K562 (cell line): Measurements from ENCODE around the gene EEF2. TPM values are rescaled to one million over a fixed set of nuclear protein-coding genes. Genes with fewer than 3 reads are reported as not detected.
A peak's percentile ranks its signal among the peaks of the same experiment; 100 is the strongest.

ENCODE experiments used
- ATAC-seq: fragments of 200-7000 bp; cut with Tn5 transposase; 3 replicates; pipeline ENCODE4 v1.9.1; 2020; ENCODE audit warnings: moderate library complexity
- BruUV-seq: library from RNA; stranded (reverse); fragments of 400-500 nt; replicated peaks from 2 replicates; lab custom pipeline; 2021; lab: Mats Ljungman, UMichigan
- CTCF ChIA-PET: fragments of 300-600 bp; formaldehyde crosslinking; extraction: SDS; loops from one replicate; lab custom pipeline; 2021; ENCODE audit warnings: low intra/inter-chr PET ratio; lab: Yijun Ruan, JAX
- POLR2A ChIA-PET: fragments of 300-600, 350-650 bp; sonication (Branson Sonifier 250); formaldehyde crosslinking; extraction: SDS; loops from one replicate; lab custom pipeline; 2021; ENCODE audit warnings: antibody characterized with exemption, inconsistent platforms; lab: Yijun Ruan, JAX
- DNase-seq, 4 experiments: peaks; one replicate each; pipeline versions ENCODE4 v3.0.0 to v3.0.0-alpha.2; 2011 to 2018; ENCODE audit warnings: low spot score in 3 of 4, mixed read lengths in 3 of 4; ENCODE audit errors: extremely low read depth in 1 of 4
- FAIRE-seq: peaks from 2 replicates; lab custom pipeline; 2011; peaks lifted over from hg19 to GRCh38; lab: Jason Lieb, UNC
- H2AFZ ChIP-seq: 2 replicates; pipeline ENCODE4 v1.6.0; 2011; ENCODE audit warnings: low read depth, low read length, control low read depth, inconsistent platforms
- H3K27ac ChIP-seq: fragments of 200-600 bp; 3 replicates; pipeline ENCODE4 v1.8.0; 2011; ENCODE audit warnings: low read depth, mild to moderate bottlenecking, control low read depth, inconsistent platforms, low read length, moderate library complexity, mixed read lengths; ENCODE audit errors: extremely low read depth
- H3K27me3 ChIP-seq, 2 experiments: fragments of 300-600 bp in 1 of 2; 2 replicates in 1 of 2; 3 replicates in 1 of 2; pipeline versions ENCODE4 v1.6.0 to v1.8.0; 2011; ENCODE audit warnings: inconsistent platforms in 2 of 2, low read length in 2 of 2, mild to moderate bottlenecking in 1 of 2, mixed read lengths in 1 of 2, moderate library complexity in 1 of 2; ENCODE audit not compliant: control insufficient read depth in 2 of 2, insufficient read depth in 2 of 2
- H3K36me3 ChIP-seq: fragments of 300-600 bp; 3 replicates; pipeline ENCODE4 v1.8.0; 2011; ENCODE audit warnings: mild to moderate bottlenecking, low read length, inconsistent platforms; ENCODE audit not compliant: control insufficient read depth, insufficient read depth
- H3K4me1 ChIP-seq, 2 experiments: fragments of 200-600 bp in 1 of 2; replicated peaks in 1 of 2; 2 replicates in 1 of 2; 3 replicates in 1 of 2; pipeline versions ENCODE4 v1.5.1 to v1.8.0; 2011; ENCODE audit warnings: inconsistent platforms in 2 of 2, low read length in 2 of 2, mild to moderate bottlenecking in 1 of 2, mixed read lengths in 1 of 2, moderate library complexity in 1 of 2; ENCODE audit not compliant: control insufficient read depth in 2 of 2, insufficient read depth in 2 of 2
- H3K4me2 ChIP-seq: 2 replicates; pipeline ENCODE4 v1.6.1; 2011; ENCODE audit warnings: low read length, control low read depth, inconsistent platforms, mixed read lengths; ENCODE audit not compliant: insufficient read depth
- H3K4me3 ChIP-seq: fragments of 200-600 bp; sonication (generic), shearing (Covaris generic); 2 replicates; pipeline ENCODE4 v1.5.1; 2016; ENCODE audit warnings: control low read depth, inconsistent platforms
- H3K79me2 ChIP-seq: fragments of 200-600 bp; 3 replicates; pipeline ENCODE4 v1.8.0; 2011; ENCODE audit warnings: low read length, inconsistent platforms; ENCODE audit not compliant: control insufficient read depth, insufficient read depth
- H3K9ac ChIP-seq, 2 experiments: 2 replicates each; pipeline versions ENCODE4 v1.6.0 to v1.6.1; 2011; ENCODE audit warnings: low read depth in 2 of 2, low read length in 2 of 2, control low read depth in 1 of 2, inconsistent platforms in 1 of 2, mild to moderate bottlenecking in 1 of 2, mixed read lengths in 1 of 2; ENCODE audit not compliant: insufficient read depth in 1 of 2
- H3K9me1 ChIP-seq: one replicate; pipeline ENCODE4 v1.6.0; 2011; ENCODE audit warnings: inconsistent platforms, mild to moderate bottlenecking, low read length, moderate library complexity; ENCODE audit not compliant: control insufficient read depth, insufficient read depth
- H3K9me3 ChIP-seq: replicated peaks from 2 replicates; pipeline ENCODE4 v1.5.1; 2011; ENCODE audit warnings: low read depth, low read length, inconsistent platforms; ENCODE audit not compliant: control insufficient read depth, insufficient read depth
- H4K20me1 ChIP-seq: replicated peaks from 2 replicates; pipeline ENCODE4 v1.6.1; 2011; ENCODE audit warnings: low read length, inconsistent platforms, mixed read lengths; ENCODE audit not compliant: control insufficient read depth, insufficient read depth
- CHD2 ChIP-seq: IDR thresholded peaks from 2 replicates; pipeline ENCODE4 v1.6.1; 2011; ENCODE audit warnings: low read depth, low read length
- CREB1 ChIP-seq, 2 experiments: sonication (generic) in 1 of 2; formaldehyde crosslinking in 1 of 2; IDR thresholded peaks; 2 replicates each; pipeline versions ENCODE4 v1.6.1 to v1.8.0; 2012 to 2022; ENCODE audit warnings: inconsistent platforms in 1 of 2, mild to moderate bottlenecking in 1 of 2, missing genetic modification reagents in 1 of 2, moderate library complexity in 1 of 2
- E2F8 ChIP-seq: fragments of 450-650 bp; IDR thresholded peaks from 2 replicates; pipeline ENCODE4 v1.7.1; 2018; ENCODE audit warnings: mild to moderate bottlenecking, low read depth; ENCODE audit not compliant: partially characterized antibody
- HBP1 ChIP-seq: fragments of 450-650 bp; formaldehyde crosslinking; IDR thresholded peaks from 2 replicates; pipeline ENCODE4 v1.4.0; 2022; ENCODE audit warnings: missing genetic modification characterization
- MBD2 ChIP-seq: sonication (generic); IDR thresholded peaks from 2 replicates; pipeline ENCODE4 v1.6.1; 2016; ENCODE audit warnings: low read depth, borderline replicate concordance
- MTA3 ChIP-seq: fragments of 450-650 bp; formaldehyde crosslinking; IDR thresholded peaks from 2 replicates; pipeline ENCODE4 v1.6.1; 2017; ENCODE audit warnings: mild to moderate bottlenecking, borderline replicate concordance
- MXI1 ChIP-seq: IDR thresholded peaks from 2 replicates; pipeline ENCODE4 v1.6.1; 2011; ENCODE audit warnings: low read depth, mild to moderate bottlenecking, improper control_type of control experiment, low read length
- MYNN ChIP-seq, 2 experiments: sonication (generic); formaldehyde crosslinking in 1 of 2; IDR thresholded peaks; 2 replicates each; pipeline versions ENCODE4 v1.5.0 to v1.6.1; 2016 to 2020; ENCODE audit warnings: antibody characterized with exemption in 1 of 2, missing genetic modification reagents in 1 of 2
- PHF21A ChIP-seq: fragments of 450-650 bp; IDR thresholded peaks from 2 replicates; pipeline ENCODE4 v1.6.1; 2017; ENCODE audit warnings: low read depth, borderline replicate concordance
- POLR2AphosphoS2 ChIP-seq: IDR thresholded peaks from 2 replicates; pipeline ENCODE4 v1.6.1; 2012; ENCODE audit warnings: low read length, improper control_type of control experiment
- POLR2B ChIP-seq: fragments of 450-650 bp; IDR thresholded peaks from 2 replicates; pipeline ENCODE4 v1.6.1; 2018; ENCODE audit warnings: low read depth; ENCODE audit not compliant: partially characterized antibody
- POLR2H ChIP-seq: IDR thresholded peaks from 2 replicates; pipeline ENCODE4 v1.6.1; 2016; ENCODE audit warnings: missing genetic modification characterization, low read depth, mild to moderate bottlenecking, control low read depth, missing compliant biosample characterization, moderate library complexity
- PREB ChIP-seq: sonication (generic); formaldehyde crosslinking; IDR thresholded peaks from 2 replicates; pipeline ENCODE4 v1.8.1; 2023; ENCODE audit warnings: mild to moderate bottlenecking, missing genetic modification reagents
- SIN3A ChIP-seq, 2 experiments: fragments of 150-350 bp in 1 of 2; IDR thresholded peaks; 2 replicates each; pipeline ENCODE4 v1.6.1; 2011 to 2016; ENCODE audit warnings: borderline replicate concordance in 2 of 2, low read depth in 2 of 2, low read length in 2 of 2, mild to moderate bottlenecking in 2 of 2, moderate library complexity in 2 of 2; ENCODE audit not compliant: control insufficient read depth in 1 of 2
- SIRT6 ChIP-seq: IDR thresholded peaks from one replicate; pipeline ENCODE4 v1.6.1; 2012; ENCODE audit warnings: low read depth, mild to moderate bottlenecking, control low read depth, inconsistent platforms, low read length, moderate library complexity
- ZNF589 ChIP-seq: fragments of 200-800 bp; sonication (Bioruptor generic); IDR thresholded peaks from 2 replicates; pipeline ENCODE4 v1.6.1; 2016; ENCODE audit warnings: low read depth, missing genetic modification characterization, missing compliant biosample characterization
- ZNF717 ChIP-seq: fragments of 250-450 bp; sonication (Bioruptor Pico); IDR thresholded peaks from 2 replicates; pipeline ENCODE4 v1.5.0; 2021
- WGBS: fragments of 100-300 bp; shearing (Covaris generic); methylation state at CpG from one replicate; pipeline ENCODE4 v1.1.6; 2016; ENCODE audit warnings: low coverage, mixed read lengths; ENCODE audit not compliant: insufficient coverage; ENCODE audit errors: missing lambda C conversion rate; 5-methylcytosine and 5-hydroxymethylcytosine counted together
- in situ Hi-C: fragments of 300-500 bp; cut with MboI; formaldehyde crosslinking; loops from 4 replicates; pipeline ENCODE4 v1.15.0; 2018; ENCODE audit warnings: inconsistent platforms, mixed read lengths
- intact Hi-C: fragments of 100-400 bp; cut with micrococcal nuclease; formaldehyde crosslinking; loops from 2 replicates; pipeline ENCODE4 v1.14.2; 2022
- polyA plus RNA-seq, 8 experiments: library from polyadenylated mRNA; depleted of rRNA in 4 of 8; stranded (reverse) in 5 of 8; unstranded in 3 of 8; fragments of >200 nt; fragmentation: Nextera tagmentation in 2 of 8; fragmentation: Illumina TruSeq in 1 of 8; extraction: Ambion mirVana in 2 of 8; extraction: Trizol in 1 of 8; gene quantifications; 2 replicates each; pipeline versions ENCODE4 v1.2.1 to v1.2.3, GENCODE V29; 2011 to 2014; ENCODE audit warnings: inconsistent platforms in 1 of 8, missing spikeins in 1 of 8
- total RNA-seq, 7 experiments: library from RNA; depleted of rRNA in 6 of 7; stranded (reverse); fragments of >200 nt in 6 of 7; fragmentation: Illumina TruSeq in 2 of 7; extraction: Trizol in 2 of 7; gene quantifications; 2 replicates each; pipeline versions ENCODE4 v1.2.1 to v1.2.3, GENCODE V29; 2011 to 2021; ENCODE audit warnings: low replicate concordance in 1 of 7

Gene EEF2
- total and polyA plus RNA-seq, 9 of the 15 experiments (the other 6 are each of a cell fraction or from before 2014, with no cell fraction given), result 372 to 3,003 (median 1,453) TPM

- BruUV-seq, result no TSS peak
- no peaks in the 10 kb centered on the region for H3K9me3 ChIP-seq
- DNase-seq, result no peak
- FAIRE-seq, result no peak
- H3K9ac ChIP-seq, result no peak overlapping the region
- peaks cover 36% of the 10 kb centered on the region for H3K79me2 ChIP-seq
- CTCF ChIA-PET, result no interaction called here
- no peak overlapping the region for H2AFZ ChIP-seq
- peaks cover 19% of the 10 kb centered on the region for H3K9me1 ChIP-seq
- no peak overlapping the region for H3K4me3 ChIP-seq
- H3K4me1 ChIP-seq, result peaks cover 0 to 44% of the 10 kb centered on the region in 2 experiments; a peak in 3 of 5 replicates
- POLR2A ChIA-PET, result interaction anchor here (0.5 to 2.6 kb wide), 10 partner anchors 9 to 213 kb away, joined by 3 to 46 read pairs (median 4); partner anchors contain the start of genes EEF2 and MRPL54
- intact Hi-C loops (no loop called here), in situ Hi-C loops (no loop called here)
- peaks cover 57% of the 10 kb centered on the region for H3K36me3 ChIP-seq
- WGBS, result 86% methylated on average over 14 of the region's 14 CpGs
- peaks cover 47% of the 10 kb centered on the region for H4K20me1 ChIP-seq
- ATAC-seq, result peak; percentile 8
- no peak overlapping the region for H3K27ac ChIP-seq
- no peak overlapping the region for H3K4me2 ChIP-seq
- H3K27me3 ChIP-seq, result no peaks in the 10 kb centered on the region
- TF ChIP-seq CHD2 (peak; percentile 29; the same call in 1 of the 2 replicates), POLR2H (tag) (0 out of 2 replicates have a peak, but pooled peaks have one; percentile 36), MYNN (IDR thresholded peaks at IDR 0.05) (peak; percentile 73), MYNN (CRISPR knock-in tag; IDR thresholded peaks at IDR 0.05) (no peak), SIN3A (IDR thresholded peaks at IDR 0.05; ENCODE audit: borderline replicate concordance in 2 of 2, control insufficient read depth in 1 of 2, low read depth in 2 of 2, low read length in 2 of 2) (0 out of 4 replicates have a peak, but pooled peaks of 1 of the 2 experiments have one; percentile 67), POLR2AphosphoS2 (peak; percentile 92), ZNF589 (CRISPR knock-in tag) (no peak), SIRT6 (peak; percentile 77), ZNF717 (CRISPR knock-in tag) (0 out of 2 replicates have a peak, but pooled peaks have one; percentile 67), MTA3 (peak; percentile 42; the same call in 1 of the 2 replicates), CREB1 (IDR thresholded peaks at IDR 0.05) (peak; percentile 12; the same call in 1 of the 2 replicates), CREB1 (CRISPR knock-in tag; IDR thresholded peaks at IDR 0.05) (no peak), MBD2 (0 out of 2 replicates have a peak, but pooled peaks have one; percentile 18), E2F8 (peak; percentile 35), POLR2B (peak; percentile 83), PREB (CRISPR knock-in tag) (0 out of 2 replicates have a peak, but pooled peaks have one; percentile 37), HBP1 (CRISPR knock-in tag) (no peak), PHF21A (no peak), MXI1 (peak; percentile 20; the same call in 1 of the 2 replicates)
Measured at GRCh38 chr19:3975637-3976087, 9.6 kb downstream of the EEF2 start.
